HG03571 (cell line): ENCODE results near the gene DAAM1.

Experiments used
- ATAC-seq: cut with Tn5 transposase; IDR thresholded peaks from one replicate; pipeline ENCODE4 v1.9.1; 2021; ENCODE audit not compliant: unreplicated experiment

Gene DAAM1

DNA sequence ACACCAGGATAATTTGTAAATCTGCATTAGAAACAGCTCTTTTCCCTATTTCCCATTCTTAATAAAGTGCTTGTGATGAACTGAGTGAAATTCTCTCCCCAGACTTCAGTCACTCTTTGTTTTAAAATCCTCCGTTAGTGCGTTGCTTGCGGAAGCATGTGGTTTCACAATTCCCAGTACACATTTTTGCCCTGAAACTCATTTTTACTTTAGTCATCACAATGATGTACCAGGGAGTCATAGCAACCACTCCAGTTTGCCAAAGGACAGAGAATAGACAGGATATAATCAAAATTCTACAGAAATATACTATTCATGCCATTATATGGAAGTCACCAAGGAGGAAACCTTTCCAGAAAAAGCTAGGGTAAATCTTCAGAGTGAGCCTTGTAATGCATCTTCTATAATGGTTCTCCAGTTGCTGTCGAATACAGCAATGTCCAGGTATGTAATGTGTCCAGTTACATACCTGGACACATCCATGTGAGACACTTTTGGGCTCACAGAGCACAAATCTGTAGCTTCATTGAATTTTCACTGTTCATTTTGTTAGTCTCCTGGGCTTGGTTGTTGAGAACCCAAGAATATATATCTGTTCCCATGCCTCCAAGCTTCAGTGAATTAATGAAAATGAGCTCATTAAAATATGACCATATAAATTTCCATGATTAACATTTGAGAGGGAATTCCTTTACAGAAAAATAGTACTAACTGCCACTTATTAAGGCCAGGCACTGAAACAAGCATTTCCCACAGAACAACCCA is 219.0 kb downstream of the DAAM1 start:
- no peak for ATAC-seq

DNA sequence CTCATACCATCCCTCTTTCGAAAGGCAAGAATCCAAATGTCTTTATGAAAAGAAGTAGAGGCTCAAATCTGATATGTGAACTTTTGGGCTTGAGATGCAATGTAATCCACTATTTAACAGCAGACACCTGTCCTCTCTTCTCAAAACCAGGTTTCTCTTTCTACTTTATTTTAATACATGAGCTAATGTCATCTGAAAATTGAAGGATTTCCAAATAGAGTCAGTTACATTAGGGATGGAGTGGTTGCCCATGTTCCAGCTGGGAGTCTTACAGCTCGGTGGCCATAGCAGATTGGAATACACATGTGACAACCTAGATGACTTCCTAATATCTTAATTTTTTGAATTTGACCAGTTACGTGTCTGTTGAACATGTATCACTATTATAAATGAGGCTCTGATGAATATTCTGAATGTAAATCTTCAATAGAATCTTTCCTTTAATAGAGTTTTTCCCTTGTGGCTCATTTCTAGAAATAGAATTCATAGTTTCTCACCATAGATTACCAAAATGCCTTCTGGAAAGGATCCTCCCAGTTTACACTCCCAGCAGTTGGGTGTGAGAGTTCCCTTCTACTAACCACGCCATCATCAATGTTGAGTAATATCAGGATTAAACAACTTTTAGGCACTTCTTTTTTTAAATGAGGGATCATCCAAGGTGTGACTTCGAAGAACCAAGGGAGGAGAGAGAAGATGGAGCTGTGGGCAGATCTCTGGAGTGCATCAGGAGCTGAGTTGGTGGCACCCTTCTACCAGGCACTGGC is 227.6 kb downstream of the DAAM1 start:
- ATAC-seq, result no peak

DNA sequence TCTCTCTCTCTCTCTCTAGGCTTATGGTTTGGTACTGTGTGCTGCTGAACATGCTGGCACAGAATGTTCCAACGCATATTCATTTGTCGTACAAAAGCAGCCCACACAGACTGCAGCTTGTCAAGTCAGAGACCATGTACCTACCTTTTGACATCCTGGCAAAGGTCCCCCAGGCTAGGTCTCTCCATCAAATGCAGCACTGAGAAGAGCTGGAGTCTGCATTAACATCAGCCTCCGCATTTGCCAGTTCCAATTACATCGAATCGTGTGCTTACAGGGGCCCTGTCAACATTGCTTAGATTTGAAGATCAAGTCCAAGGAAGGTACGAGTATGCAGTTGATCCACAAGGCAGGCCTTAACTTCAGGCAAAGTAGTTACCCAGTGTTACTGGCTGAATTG is 228.8 kb downstream of the DAAM1 start:
- ATAC-seq, result no peak

DNA sequence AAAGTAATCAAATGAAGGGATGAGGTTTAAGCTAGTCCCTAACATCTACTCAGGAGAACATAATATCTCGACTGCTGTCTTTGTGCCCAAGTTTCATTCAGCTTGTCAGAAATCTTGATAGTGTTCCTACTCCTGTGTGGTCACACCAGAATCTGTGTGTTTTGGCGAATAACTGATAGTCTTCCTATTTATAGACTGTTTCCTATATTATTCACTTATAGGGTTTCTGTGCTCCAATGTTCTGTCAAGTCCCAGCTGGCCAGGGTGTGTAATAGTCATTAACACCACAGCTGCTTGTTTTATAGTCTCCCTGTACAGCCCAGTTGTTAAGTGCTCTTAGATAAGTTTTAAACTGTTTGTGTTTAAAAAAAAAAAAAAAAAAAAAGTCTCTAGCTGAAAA is 230.8 kb downstream of the DAAM1 start:
- no peak for ATAC-seq
